ENCODE data around the gene CACNA1C.

CACNA1C gene

GRCh38 chr12:2140858-2141519, 88.2 kb downstream of the CACNA1C start:
- DNase-seq (ENCODE audit: low read depth), result no peak

- DNase-seq (ENCODE audit: low read depth), result no peak
These were observed 89.3 kb downstream of the CACNA1C start for GRCh38 chr12:2142068-2142467.

DNA sequence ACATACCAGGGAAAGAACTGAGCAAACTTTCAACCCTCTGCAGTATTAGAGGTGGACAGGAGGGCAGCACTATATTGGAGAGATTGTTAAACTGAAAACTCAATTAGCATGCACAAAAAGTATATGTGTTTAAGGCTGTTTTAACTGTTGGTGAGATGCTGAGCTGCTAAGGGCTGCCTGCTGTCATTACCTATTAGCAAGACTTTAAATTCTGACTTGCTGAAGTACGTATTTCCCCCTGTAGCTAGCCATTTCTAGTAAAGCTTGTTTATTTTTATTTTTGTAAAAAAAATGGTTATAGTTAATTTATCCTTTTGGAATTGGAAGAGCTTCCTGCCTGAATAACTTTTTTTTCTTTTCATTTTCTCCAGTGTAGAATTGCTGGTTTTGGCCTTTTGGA, 92.2 kb downstream of the CACNA1C start:
- DNase-seq (ENCODE audit: low read depth), result no peak

- DNase-seq (ENCODE audit: low read depth), result no peak
These were observed 92.7 kb downstream of the CACNA1C start for GRCh38 chr12:2145433-2145998.

GRCh38 chr12:2147335-2147734, 94.5 kb downstream of the CACNA1C start:
- no peak for DNase-seq (ENCODE audit: low read depth)

- DNase-seq (ENCODE audit: low read depth), result no peak
These were observed 96.3 kb downstream of the CACNA1C start for GRCh38 chr12:2149091-2149490.

- DNase-seq (ENCODE audit: low read depth), result no peak
These were observed 98.0 kb downstream of the CACNA1C start for GRCh38 chr12:2150833-2151232.

GRCh38 chr12:2151391-2151790, 98.6 kb downstream of the CACNA1C start:
- DNase-seq (ENCODE audit: low read depth), result no peak

GRCh38 chr12:2152134-2152533, 99.3 kb downstream of the CACNA1C start:
- DNase-seq (ENCODE audit: low read depth), result no peak

- DNase-seq (ENCODE audit: low read depth), result no peak
These were observed 101.3 kb downstream of the CACNA1C start for GRCh38 chr12:2154050-2154449.

GRCh38 chr12:2154521-2154920, 101.7 kb downstream of the CACNA1C start:
- no peak for DNase-seq (ENCODE audit: low read depth)

GRCh38 chr12:2156333-2156732, 103.5 kb downstream of the CACNA1C start:
- DNase-seq (ENCODE audit: low read depth), result no peak

GRCh38 chr12:2160043-2160442, 107.3 kb downstream of the CACNA1C start:
- DNase-seq (ENCODE audit: low read depth), result no peak

- DNase-seq (ENCODE audit: low read depth), result no peak
These were observed 108.7 kb downstream of the CACNA1C start for GRCh38 chr12:2161473-2161872.

DNA sequence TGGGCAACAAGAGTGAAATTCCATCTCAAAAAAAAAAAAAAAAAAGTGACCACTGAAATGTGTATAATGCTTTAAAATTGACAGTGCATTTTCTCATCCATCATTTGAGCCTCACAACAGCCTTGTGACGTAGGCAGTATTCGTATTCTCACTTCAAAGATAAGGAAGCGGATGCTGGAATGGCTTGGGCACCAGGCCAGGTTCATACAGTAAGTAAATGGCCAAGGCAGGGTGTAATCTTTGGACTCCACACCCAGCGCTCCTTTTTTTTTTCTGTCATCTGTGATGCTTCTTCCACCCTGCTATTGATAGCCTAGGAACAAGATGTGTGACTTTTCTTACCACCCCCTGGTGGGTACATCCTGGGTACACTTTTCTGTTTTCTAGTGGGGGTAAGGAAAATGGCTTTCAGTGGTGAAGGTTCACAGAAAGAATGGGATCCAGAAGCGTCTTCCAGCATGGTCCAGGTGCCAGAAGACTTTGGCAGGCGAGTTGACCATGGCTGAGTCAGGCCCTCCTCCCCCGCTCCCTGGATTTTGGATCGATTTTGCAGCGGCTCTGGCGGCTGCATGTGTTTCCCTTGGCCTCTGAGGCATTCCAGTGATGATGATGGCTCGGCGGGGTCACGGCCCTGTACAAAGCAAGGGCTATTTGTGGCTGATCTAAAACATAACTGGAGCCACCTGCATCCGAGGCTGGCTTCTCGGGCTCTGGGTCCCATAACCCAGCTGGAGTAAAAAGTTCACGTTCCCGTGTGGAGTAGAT, 110.6 kb downstream of the CACNA1C start:
- no peak for DNase-seq (ENCODE audit: low read depth)

DNA sequence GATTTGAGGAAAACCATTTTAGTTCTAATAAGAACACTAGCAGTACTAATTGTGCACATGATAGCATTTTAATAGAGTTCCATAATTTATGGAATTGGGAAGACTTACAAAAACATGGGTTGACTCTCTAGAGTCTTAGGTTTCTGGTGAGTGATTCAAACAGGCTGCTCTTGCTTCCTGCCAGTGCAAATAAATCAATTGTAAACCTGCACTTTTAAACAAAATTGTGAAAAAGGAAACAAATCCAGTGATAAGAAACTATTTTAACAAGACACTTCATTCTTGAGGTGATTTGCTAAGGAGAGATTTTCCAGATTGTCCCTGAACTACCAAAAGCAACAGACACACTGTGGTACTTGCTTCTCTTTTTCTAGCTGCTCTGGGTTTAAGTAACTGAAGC, 112.2 kb downstream of the CACNA1C start:
- DNase-seq (ENCODE audit: low read depth), result no peak

GRCh38 chr12:2165927-2166326, 113.1 kb downstream of the CACNA1C start:
- DNase-seq (ENCODE audit: low read depth), result no peak

- no peak for DNase-seq (ENCODE audit: low read depth)
These were observed 113.9 kb downstream of the CACNA1C start for GRCh38 chr12:2166696-2167095.

DNA sequence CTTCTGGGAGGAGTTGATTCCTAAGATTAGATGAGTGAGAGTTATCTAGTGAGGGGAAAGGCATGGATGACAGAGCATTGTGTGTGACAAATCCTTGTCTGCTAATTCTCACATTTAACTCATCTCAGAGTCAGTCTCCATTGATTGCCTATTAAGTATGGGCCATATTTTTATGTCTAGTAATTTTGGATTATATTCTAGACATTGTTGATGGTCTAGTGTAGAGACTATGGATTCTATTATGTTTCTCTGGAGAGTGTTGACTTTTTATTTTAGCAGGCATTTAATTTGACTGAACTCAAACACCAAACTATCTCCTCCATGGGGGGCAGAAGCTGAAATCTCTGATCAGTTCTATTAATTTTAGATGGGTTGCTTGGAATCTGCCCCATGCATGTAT, 114.4 kb downstream of the CACNA1C start:
- no peak for DNase-seq (ENCODE audit: low read depth)

- no peak for DNase-seq (ENCODE audit: low read depth)
These were observed 116.0 kb downstream of the CACNA1C start for GRCh38 chr12:2168808-2169207.

GRCh38 chr12:2169489-2169888, 116.7 kb downstream of the CACNA1C start:
- no peak for DNase-seq (ENCODE audit: low read depth)

DNA sequence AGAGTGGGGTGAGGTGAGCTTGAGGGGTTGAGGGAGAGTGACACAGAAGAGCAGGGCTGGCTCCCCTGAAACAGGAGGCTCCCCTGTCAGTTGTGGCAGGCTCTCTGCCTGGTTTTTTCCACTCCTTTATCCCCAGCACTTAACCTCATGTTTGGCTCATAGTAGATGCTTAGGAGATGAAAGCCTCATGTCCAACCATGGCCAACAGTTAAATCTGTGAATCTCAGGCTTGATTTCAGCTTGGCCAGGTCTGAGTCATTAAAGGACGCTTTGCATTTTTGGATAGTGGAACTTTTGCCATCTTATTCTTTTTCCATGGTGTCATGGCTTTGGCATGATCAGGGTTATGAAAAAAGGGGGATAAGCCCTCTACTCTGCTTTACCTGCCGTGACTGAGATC, 117.2 kb downstream of the CACNA1C start:
- no peak for DNase-seq (ENCODE audit: low read depth)

- DNase-seq (ENCODE audit: low read depth), result no peak
These were observed 117.6 kb downstream of the CACNA1C start for GRCh38 chr12:2170376-2170775.

All from stimulated activated CD8-positive, alpha-beta memory T cell treated with anti-CD3 and anti-CD28 coated beads, Interleukin-15, amount 100 ng/mL, for 24 hours (primary cell).